GM20431 (cell line): ENCODE results near the gene GCSAML.
"Not testable (repeated sequence)": the region's sequence is repeated elsewhere in the genome, so short reads cannot be mapped to it uniquely, and the experiment has no call there.

Experiments
- in situ Hi-C: fragments of 300-500 bp; cut with MseI, MboI; formaldehyde crosslinking; loops from one replicate; pipeline ENCODE4 v1.15.0; 2020; ENCODE audit warnings: low sequenced_read_pairs; ENCODE audit not compliant: unreplicated experiment

GCSAML gene

DNA sequence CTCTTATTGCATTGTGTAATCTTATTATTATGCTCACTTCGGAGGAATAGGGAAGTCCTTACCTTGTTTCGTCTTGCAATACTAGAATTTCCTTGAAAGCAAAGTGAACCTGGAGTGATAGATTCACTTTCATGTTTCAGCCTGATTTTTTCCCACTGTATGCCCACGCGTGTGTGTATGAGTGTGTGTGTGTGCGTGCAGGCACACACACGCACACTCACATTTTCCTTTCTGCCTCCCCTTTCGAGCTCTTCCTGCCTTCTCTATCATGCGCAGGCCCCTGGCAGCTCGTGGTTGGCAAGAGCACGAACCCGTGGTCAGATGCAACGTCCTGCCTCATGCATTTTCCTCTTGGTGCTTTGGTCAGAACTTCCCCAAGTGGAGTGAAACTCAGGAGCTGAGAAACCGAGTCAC lies at the start of gene GCSAML:
GCSAML (plus strand) TSS at position 366 of the 414 bp plus-strand sequence. CDS start 58 bp downstream, outside the sequence.
- in situ Hi-C loops, result no loop called here

DNA sequence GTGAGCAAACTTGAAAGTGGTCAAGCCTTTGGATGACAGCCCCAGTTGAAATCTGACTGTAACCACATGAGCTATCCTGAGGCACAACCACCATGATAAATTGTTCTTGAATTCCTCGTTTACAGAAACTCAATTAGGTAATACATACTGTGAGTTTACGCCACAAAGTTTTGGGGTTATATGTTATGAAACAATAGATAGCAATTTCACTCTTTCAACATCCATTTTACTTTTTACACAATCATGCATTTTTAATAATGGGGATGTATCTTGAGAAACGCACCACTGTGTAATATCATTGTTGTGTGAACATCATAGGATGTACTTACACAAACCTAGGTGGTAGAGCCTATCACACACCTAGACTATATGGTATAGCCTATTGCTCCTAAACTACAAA lies 48.1 kb upstream of the GCSAML start:
- in situ Hi-C loops, result no loop called here

DNA sequence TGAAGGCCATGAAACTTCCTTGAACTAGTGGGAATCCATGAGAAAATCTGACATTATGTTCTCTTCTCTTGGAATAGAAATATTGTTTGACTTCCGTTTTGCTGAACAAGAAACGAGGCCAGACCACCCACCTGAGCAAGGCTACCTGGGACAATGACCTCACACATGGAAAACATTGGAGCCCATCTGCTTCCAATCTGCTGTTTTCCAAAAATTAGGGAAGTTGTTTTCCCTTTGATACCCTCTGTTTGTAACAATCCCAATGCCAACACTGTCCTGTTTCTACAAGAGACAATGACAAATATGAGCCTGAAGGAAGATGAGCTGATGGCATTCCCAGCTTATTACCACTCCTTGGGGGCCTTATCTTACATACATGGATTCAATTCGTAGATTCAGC lies 42.1 kb upstream of the GCSAML start:
- in situ Hi-C loops, result no loop called here

DNA sequence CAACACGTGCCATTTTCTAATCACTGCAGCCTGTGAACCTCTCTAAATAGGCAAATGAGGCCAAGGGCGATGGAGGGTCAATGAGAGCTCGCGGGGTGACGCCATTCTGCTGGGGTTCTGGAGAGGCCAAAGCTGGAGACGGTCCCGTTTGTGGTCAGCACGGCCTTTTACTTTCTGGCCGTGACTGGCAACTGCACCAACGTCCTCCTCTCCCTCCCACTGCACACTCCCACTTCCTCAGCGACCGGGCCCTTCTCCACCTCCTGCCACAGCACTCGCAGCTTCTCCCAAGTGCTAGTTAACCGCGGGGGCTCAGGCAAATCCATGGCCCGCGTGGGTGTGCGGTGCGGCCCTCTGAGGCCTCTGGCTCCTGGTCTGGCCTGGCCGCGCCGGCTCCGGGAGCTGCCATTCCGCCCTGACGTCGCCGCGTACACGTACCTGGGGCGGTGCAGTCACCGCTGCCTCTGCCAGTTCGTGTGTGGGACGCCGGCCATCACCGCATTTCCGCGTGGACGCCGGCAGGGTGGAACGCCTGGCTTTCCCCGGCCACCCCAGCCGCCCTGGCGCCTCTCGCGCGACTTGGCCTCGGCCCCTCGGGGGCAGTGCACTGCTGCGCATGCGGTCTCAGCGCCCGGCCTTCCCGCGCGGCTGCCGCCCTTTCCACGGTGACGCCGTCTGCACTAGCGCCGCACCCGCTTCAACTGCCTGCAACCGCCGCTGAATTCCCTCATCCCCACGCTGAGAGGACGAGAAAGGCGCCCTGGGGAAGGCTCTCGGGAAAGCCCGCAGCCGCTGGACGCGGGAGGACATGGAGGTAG lies 30.9 kb upstream of the GCSAML start:
- in situ Hi-C loops, result no loop called here

- in situ Hi-C loops, result no loop called here
These were observed 30.4 kb upstream of the GCSAML start for GRCh38 chr1:247518613-247518891.

- in situ Hi-C loops, result not testable (repeated sequence)
These were observed 27.0 kb upstream of the GCSAML start for GRCh38 chr1:247521886-247522285.

GRCh38 chr1:247528812-247529474 lies 20.0 kb upstream of the GCSAML start:
- in situ Hi-C loops, result no loop called here

- in situ Hi-C loops, result no loop called here
These were observed 19.1 kb upstream of the GCSAML start for GRCh38 chr1:247529771-247530355.

DNA sequence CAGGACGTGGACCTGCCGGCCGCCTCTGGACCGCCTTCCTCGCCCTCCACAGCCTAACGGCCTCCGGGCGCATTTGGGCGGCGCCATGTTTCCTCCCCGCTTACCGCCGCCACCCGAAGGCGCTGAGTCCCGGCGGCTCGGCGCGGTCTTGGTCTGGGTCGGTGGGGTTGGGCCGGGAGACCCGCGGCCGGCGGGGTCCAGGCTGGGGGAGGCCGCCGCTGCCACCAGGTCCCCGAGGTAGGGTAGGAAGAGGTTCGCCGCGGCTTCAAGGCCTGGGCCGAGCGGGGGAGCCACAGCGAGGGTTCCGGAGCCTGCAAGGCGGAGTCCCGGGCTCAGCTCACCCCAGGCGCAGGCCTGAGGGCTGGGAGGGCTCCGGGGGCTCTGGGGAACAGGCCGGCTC lies 18.1 kb upstream of the GCSAML start:
- in situ Hi-C loops, result no loop called here

- in situ Hi-C loops, result no loop called here
These were observed 17.0 kb upstream of the GCSAML start for GRCh38 chr1:247531937-247532336.

DNA sequence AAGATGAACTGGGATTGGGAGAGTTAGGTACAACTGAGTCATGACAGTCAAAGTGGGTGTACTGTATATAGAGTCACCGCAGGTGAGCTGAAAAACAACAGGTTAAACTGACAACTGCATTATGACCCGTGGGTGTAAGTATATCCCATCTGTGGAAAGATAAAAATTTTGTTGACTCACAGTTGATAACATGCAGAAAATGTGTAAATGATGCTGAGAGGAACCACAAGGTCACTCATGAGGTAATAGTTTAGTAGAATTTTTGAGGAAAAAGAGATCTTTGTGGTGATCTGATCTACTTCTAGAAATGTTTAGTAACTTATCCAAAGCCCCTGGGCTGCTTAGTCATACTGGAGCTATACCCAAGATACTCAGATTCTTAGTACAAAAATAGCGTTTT lies 13.5 kb upstream of the GCSAML start:
- in situ Hi-C loops, result no loop called here

DNA sequence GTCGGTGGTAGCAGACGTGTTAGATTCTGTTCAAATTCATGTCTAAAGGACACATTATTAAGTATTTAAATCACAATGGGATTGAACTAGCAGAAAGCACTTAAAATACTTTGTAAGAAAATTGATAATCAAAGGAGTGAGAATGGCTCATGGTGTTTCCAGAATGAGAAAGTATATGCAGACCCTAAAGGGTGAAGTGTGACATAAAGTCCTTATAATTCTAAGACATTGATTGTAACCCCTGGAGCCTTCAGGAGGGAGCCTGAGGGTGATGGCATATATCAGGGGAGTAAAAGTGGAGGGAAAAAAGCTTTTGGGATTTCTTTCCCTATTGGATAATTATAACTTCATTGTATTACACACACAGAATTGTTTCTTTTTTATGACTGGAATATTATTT lies 12.6 kb upstream of the GCSAML start, which contains the start of gene OR2C3:
OR2C3 (minus strand) TSS at position 101 of the 400 bp plus-strand sequence. CDS start 3,929 bp downstream, outside the sequence.
- in situ Hi-C loops, result no loop called here

DNA sequence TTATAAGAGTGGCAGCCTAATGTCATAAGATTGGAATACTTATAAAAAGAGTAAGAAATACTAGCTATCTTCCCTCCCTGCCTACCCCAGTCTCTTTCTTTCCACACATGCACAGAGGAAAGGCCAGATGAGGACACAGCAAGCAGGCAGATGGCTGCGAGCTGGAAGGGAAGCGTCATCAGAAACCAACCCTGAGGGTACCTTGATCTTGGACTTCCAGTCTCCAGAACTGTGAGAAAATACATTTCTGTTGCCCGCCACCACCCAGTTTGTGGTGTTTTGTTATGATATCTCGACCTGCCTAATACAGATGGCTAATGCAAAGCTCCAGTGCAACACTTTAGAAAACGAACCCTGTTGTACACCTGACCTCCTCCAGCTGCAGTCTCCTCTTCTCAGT lies 10.4 kb upstream of the GCSAML start:
- in situ Hi-C loops, result no loop called here

- in situ Hi-C loops, result no loop called here
These were observed 9.7 kb upstream of the GCSAML start for GRCh38 chr1:247539215-247539614.

DNA sequence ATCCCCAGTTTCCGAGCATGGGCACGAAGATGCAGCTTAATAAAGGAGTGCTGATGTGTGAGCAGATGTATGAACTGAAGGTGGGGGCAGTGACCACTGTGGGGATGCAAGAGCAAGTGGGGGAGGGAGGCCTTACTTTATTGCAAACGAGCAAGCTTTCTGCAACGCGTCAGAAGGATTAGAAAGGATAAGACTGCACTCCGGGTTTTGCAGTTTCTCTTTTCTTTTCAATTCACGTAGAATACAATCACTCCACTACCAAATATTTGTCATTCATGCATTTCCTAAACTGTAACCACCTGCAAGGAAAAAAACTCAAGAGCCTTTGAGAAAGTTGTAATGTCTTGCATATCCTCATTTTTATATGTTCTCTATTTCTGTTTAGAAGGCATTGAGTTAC lies 8.4 kb upstream of the GCSAML start:
- in situ Hi-C loops, result no loop called here

GRCh38 chr1:247542811-247543210 lies 6.1 kb upstream of the GCSAML start:
- in situ Hi-C loops, result no loop called here

DNA sequence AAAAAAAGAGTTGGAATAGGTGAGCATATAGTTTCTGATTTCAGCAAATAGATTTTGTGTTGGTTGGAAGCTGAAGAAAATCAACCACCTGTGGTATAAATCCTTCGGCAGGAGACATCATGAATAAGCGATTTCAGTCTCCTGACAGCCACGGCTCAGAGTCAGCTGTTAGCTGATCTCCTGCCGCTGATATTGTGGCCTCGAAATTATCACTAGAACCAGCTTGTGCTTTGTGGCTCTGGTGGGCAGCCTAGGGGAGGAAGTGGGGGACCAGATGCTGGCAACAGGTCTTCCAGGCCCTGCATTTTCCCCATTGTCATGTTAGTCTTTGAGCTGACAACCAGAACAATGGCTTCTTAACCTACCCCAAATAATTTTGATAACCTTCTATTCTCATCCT lies 842 bp upstream of the GCSAML start:
- in situ Hi-C loops, result no loop called here

- in situ Hi-C loops, result no loop called here
These were observed 2.8 kb downstream of the GCSAML start for GRCh38 chr1:247551721-247552120.

GRCh38 chr1:247552231-247552630 lies 3.3 kb downstream of the GCSAML start:
- in situ Hi-C loops, result no loop called here

GRCh38 chr1:247557926-247558674 lies 9.2 kb downstream of the GCSAML start:
- in situ Hi-C loops, result no loop called here

DNA sequence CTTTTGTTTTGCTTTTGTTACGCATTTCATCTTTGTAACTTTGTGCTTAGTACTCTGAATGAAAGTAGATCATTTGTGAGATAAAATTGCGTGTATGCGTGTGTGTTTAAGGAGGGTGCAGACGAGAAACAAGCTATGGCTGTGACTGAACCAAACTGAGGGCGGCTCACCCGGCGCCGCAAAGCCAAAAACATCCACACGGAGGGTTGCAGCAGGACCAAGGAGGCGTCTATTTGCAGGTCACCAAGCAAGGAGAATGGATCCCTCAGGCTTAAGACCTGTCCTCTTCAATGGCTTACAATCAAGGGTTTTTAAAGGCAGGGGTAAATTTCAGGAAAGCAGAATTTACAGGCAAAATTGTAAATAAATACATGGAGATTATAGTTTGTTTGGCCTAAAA lies 12.8 kb downstream of the GCSAML start:
- in situ Hi-C loops, result no loop called here
